Left lung (tissue), 10 donors: Measurements from ENCODE around the gene NINJ2. TPM values are rescaled to one million over a fixed set of nuclear protein-coding genes. Genes with fewer than 3 reads are reported as not detected.

Experiments
- ATAC-seq: fragments of 200-7000 bp; cut with Tn5 transposase; one replicate; pipeline ENCODE4 v1.9.1; 2020; ENCODE audit warnings: moderate library complexity
- DNase-seq, 4 donors: peaks; one replicate each; pipeline ENCODE4 v3.0.0-alpha.2; 2013 to 2020
- H3K27ac ChIP-seq, 2 donors: fragments of 200-600 bp; sonication (generic) in 1 of 2; one replicate each; pipeline versions ENCODE4 v1.5.0 to v1.8.0; 2020 to 2021
- H3K27me3 ChIP-seq, 2 donors: fragments of 200-600 bp; sonication (generic) in 1 of 2; one replicate each; pipeline versions ENCODE4 v1.5.0 to v1.8.0; 2020 to 2021
- H3K36me3 ChIP-seq, 2 donors: fragments of 200-600 bp; sonication (generic) in 1 of 2; one replicate each; pipeline versions ENCODE4 v1.5.0 to v1.8.0; 2020 to 2021
- H3K4me1 ChIP-seq, 2 donors: fragments of 200-600 bp; one replicate each; pipeline ENCODE4 v1.8.0; 2021
- H3K4me3 ChIP-seq, 2 donors: fragments of 200-600 bp; sonication (generic) in 1 of 2; one replicate each; pipeline versions ENCODE4 v1.5.0 to v1.8.0; 2020 to 2021; ENCODE audit warnings: mild to moderate bottlenecking in 1 of 2
- H3K9me3 ChIP-seq, 2 donors: fragments of 200-600 bp; sonication (generic) in 1 of 2; one replicate each; pipeline versions ENCODE4 v1.5.0 to v1.8.0; 2020 to 2021
- CTCF ChIP-seq, 2 donors: fragments of 200-600 bp; sonication (generic) in 1 of 2; IDR thresholded peaks; one replicate each; pipeline versions ENCODE4 v1.5.0 to v1.8.0; 2021; ENCODE audit warnings: antibody characterized with exemption in 2 of 2
- intact Hi-C, 2 donors: fragments of 100-400 bp; cut with DNase I; formaldehyde crosslinking; loops; one replicate each; pipeline versions ENCODE4 v1.11.2 to v1.14.2; 2022
- polyA plus RNA-seq, 6 donors: library from polyadenylated mRNA; unstranded; fragments of 120-200 nt; gene quantifications; one replicate each; pipeline ENCODE4 v1.2.1, GENCODE V29; 2013; ENCODE audit not compliant: insufficient read length in 6 of 6
- total RNA-seq, 2 donors: library from RNA; stranded (reverse); fragmentation: NEBNext Ultra II Directional; extraction: Animal tissue kit (Norgen Biotek cat#: 25700); gene quantifications; one replicate each; pipeline ENCODE4 v1.2.1, GENCODE V29; 2021
- donor health status: DM: no; HTN: yes; CAD: no.
- donor health status: DM: no; HTN: no; CAD: no.

The NINJ2 gene
- total and polyA plus RNA-seq, 8 donors = 1.2 to 18.0 (median 2.8) TPM

- intact Hi-C loops = no loop called here
- Histone ChIP-seq H3K36me3 (no peaks in the 10 kb centered on the region), H3K27me3 (no peaks in the 10 kb centered on the region), H3K27ac (peak overlapping the region in 1 of 2 donors; percentile 92), H3K9me3 (no peaks in the 10 kb centered on the region), H3K4me1 (peaks cover 9 to 98% of the 10 kb centered on the region in 2 donors), H3K4me3 (no peak overlapping the region)
- TF ChIP-seq CTCF (IDR thresholded peaks at IDR 0.05) = no peak
- DNase-seq (peak in 2 of 4 donors; percentile 30 to 62), ATAC-seq (peak; percentile 8)
Measured at GRCh38 chr12:614411-614970, 48.8 kb downstream of the NINJ2 start.

GRCh38 chr12:613996-614395 is 49.2 kb downstream of the NINJ2 start:
- no peak for ATAC-seq
- no peaks in the 10 kb centered on the region for H3K27me3 ChIP-seq
- no peak overlapping the region for H3K4me3 ChIP-seq
- TF ChIP-seq CTCF (IDR thresholded peaks at IDR 0.05) = no peak
- peaks cover 9 to 96% of the 10 kb centered on the region in 2 donors for H3K4me1 ChIP-seq
- intact Hi-C loops = no loop called here
- H3K36me3 ChIP-seq = no peaks in the 10 kb centered on the region
- no peaks in the 10 kb centered on the region for H3K9me3 ChIP-seq
- no peak for DNase-seq
- peak overlapping the region in 1 of 2 donors; percentile 92 for H3K27ac ChIP-seq

- H3K4me3 ChIP-seq = no peak overlapping the region
- peak overlapping the region in 1 of 2 donors; percentile 96 for H3K27ac ChIP-seq
- H3K27me3 ChIP-seq = no peaks in the 10 kb centered on the region
- TF ChIP-seq CTCF (IDR thresholded peaks at IDR 0.05) = no peak
- peaks cover 13 to 98% of the 10 kb centered on the region in 2 donors for H3K4me1 ChIP-seq
- DNase-seq (no peak), ATAC-seq (no peak)
- H3K9me3 ChIP-seq = no peaks in the 10 kb centered on the region
- intact Hi-C loops = no loop called here
- no peaks in the 10 kb centered on the region for H3K36me3 ChIP-seq
Measured at GRCh38 chr12:612886-613285, 50.4 kb downstream of the NINJ2 start.

- ATAC-seq (no peak), DNase-seq (no peak)
- Histone ChIP-seq H3K4me3 (no peak overlapping the region), H3K27me3 (no peaks in the 10 kb centered on the region), H3K9me3 (no peaks in the 10 kb centered on the region), H3K27ac (peak overlapping the region in 1 of 2 donors; percentile 96), H3K4me1 (peaks cover 14 to 98% of the 10 kb centered on the region in 2 donors), H3K36me3 (no peaks in the 10 kb centered on the region)
- no peak for TF ChIP-seq CTCF (IDR thresholded peaks at IDR 0.05)
- intact Hi-C loops = no loop called here
Measured at GRCh38 chr12:612293-612692, 51.0 kb downstream of the NINJ2 start.

GRCh38 chr12:611721-612120 is 51.5 kb downstream of the NINJ2 start:
- Histone ChIP-seq H3K9me3 (no peaks in the 10 kb centered on the region), H3K4me1 (peaks cover 13 to 98% of the 10 kb centered on the region in 2 donors), H3K4me3 (no peak overlapping the region), H3K27ac (peak overlapping the region; percentile 39 to 96), H3K27me3 (no peaks in the 10 kb centered on the region), H3K36me3 (no peaks in the 10 kb centered on the region)
- ATAC-seq = no peak
- no peak for DNase-seq
- TF ChIP-seq CTCF (IDR thresholded peaks at IDR 0.05) = no peak
- intact Hi-C loops = no loop called here
